Measurements from ENCODE around the gene PEX14. TPM values are rescaled to one million over a fixed set of nuclear protein-coding genes. Genes with fewer than 3 reads are reported as not detected.

Gene PEX14
- total and polyA plus RNA-seq, 10 of the 15 experiments (the other 5 are each of a cell fraction or from before 2014, with no cell fraction given) = 1.4 to 23.2 (median 12.0) TPM

DNA sequence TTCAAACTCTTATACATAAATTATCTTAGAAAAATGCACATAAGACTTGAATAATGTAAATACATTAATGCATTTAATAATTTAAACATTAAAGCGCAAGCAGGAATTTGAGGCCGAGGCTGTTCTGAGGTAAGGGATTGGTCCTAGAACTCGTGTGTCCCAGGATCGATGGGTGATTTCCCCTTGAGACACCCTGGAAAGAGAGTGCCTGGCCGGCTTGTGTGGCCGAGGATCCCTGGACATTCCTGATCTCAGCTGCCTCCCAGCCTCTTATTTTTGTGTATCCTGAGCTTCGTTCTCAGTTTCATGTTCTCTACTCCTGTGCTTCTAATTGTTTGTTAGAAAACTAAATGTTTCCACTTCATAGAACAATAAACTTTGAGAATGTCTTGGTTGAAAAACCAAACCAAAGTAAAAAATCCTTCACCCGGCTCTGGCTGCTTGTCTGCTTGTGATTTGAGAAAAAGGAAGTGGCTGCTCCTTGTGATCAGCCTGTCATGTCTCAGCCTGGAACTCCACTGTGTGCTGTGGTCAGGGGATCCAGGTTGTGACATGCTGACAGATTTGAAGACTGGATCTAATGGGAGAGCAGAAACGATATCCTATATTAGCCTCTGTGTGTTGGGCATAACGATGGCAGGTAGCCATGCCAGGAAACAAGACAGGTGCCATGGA lies 40.7 kb downstream of the PEX14 start (continued):
- TF ChIP-seq, protein P1, sequence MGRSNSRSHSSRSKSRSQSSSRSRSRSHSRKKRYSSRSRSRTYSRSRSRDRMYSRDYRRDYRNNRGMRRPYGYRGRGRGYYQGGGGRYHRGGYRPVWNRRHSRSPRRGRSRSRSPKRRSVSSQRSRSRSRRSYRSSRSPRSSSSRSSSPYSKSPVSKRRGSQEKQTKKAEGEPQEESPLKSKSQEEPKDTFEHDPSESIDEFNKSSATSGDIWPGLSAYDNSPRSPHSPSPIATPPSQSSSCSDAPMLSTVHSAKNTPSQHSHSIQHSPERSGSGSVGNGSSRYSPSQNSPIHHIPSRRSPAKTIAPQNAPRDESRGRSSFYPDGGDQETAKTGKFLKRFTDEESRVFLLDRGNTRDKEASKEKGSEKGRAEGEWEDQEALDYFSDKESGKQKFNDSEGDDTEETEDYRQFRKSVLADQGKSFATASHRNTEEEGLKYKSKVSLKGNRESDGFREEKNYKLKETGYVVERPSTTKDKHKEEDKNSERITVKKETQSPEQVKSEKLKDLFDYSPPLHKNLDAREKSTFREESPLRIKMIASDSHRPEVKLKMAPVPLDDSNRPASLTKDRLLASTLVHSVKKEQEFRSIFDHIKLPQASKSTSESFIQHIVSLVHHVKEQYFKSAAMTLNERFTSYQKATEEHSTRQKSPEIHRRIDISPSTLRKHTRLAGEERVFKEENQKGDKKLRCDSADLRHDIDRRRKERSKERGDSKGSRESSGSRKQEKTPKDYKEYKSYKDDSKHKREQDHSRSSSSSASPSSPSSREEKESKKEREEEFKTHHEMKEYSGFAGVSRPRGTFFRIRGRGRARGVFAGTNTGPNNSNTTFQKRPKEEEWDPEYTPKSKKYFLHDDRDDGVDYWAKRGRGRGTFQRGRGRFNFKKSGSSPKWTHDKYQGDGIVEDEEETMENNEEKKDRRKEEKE (IDR thresholded peaks at IDR 0.05) = no peak
- TF ChIP-seq BCL11A (IDR thresholded peaks at IDR 0.05; ENCODE audit: low read depth, low read length) (no peak), RAD21 (IDR thresholded peaks at IDR 0.05; ENCODE audit: insufficient read depth, low read depth, low read length) (no peak), MYB (IDR thresholded peaks at IDR 0.05; ENCODE audit: borderline replicate concordance, low read depth, low read length) (no peak), IKZF1 (conservative IDR thresholded peaks at IDR 0.05) (peak; percentile 29; the same call in 1 of the 2 replicates), POLR2AphosphoS2 (IDR thresholded peaks at IDR 0.05; ENCODE audit: low read depth, low read length) (no peak), EED (IDR thresholded peaks at IDR 0.05; ENCODE audit: low read depth) (no peak), ZNF274 (IDR thresholded peaks at IDR 0.05; ENCODE audit: insufficient read depth, insufficient read length) (no peak), CEBPB (IDR thresholded peaks at IDR 0.05; ENCODE audit: borderline replicate concordance in 1 of 2, low read depth in 2 of 2, low read length in 2 of 2) (no peak), EP300 (IDR thresholded peaks at IDR 0.05; ENCODE audit: borderline replicate concordance in 1 of 2, control insufficient read depth in 1 of 2, low read depth in 2 of 2, low read length in 2 of 2) (0 out of 4 replicates have a peak, but pooled peaks of 1 of the 2 experiments have one; percentile 27), ZNF207 (IDR thresholded peaks at IDR 0.05; ENCODE audit: borderline replicate concordance) (no peak), SP1 (IDR thresholded peaks at IDR 0.05; ENCODE audit: low read depth, low read length) (no peak), ZNF217 (IDR thresholded peaks at IDR 0.05) (no peak), ZNF24 (IDR thresholded peaks at IDR 0.05) (no peak), KDM1A (IDR thresholded peaks at IDR 0.05; ENCODE audit: borderline replicate concordance) (no peak), CHD1 (IDR thresholded peaks at IDR 0.05; ENCODE audit: low read depth, low read length) (no peak), RUNX3 (IDR thresholded peaks at IDR 0.05; ENCODE audit: low read length) (peak; percentile 69)
- TF ChIP-seq, protein P2, sequence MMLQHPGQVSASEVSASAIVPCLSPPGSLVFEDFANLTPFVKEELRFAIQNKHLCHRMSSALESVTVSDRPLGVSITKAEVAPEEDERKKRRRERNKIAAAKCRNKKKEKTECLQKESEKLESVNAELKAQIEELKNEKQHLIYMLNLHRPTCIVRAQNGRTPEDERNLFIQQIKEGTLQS (IDR thresholded peaks at IDR 0.05; ENCODE audit: borderline replicate concordance, extremely low read depth, low read depth, low read length) = no peak
- TF ChIP-seq, protein P3, sequence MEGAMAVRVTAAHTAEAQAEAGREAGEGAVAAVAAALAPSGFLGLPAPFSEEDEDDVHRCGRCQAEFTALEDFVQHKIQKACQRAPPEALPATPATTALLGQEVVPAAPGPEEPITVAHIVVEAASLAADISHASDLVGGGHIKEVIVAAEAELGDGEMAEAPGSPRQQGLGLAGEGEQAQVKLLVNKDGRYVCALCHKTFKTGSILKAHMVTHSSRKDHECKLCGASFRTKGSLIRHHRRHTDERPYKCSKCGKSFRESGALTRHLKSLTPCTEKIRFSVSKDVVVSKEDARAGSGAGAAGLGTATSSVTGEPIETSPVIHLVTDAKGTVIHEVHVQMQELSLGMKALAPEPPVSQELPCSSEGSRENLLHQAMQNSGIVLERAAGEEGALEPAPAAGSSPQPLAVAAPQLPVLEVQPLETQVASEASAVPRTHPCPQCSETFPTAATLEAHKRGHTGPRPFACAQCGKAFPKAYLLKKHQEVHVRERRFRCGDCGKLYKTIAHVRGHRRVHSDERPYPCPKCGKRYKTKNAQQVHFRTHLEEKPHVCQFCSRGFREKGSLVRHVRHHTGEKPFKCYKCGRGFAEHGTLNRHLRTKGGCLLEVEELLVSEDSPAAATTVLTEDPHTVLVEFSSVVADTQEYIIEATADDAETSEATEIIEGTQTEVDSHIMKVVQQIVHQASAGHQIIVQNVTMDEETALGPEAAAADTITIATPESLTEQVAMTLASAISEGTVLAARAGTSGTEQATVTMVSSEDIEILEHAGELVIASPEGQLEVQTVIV (IDR thresholded peaks at IDR 0.05; ENCODE audit: borderline replicate concordance, partially characterized antibody) = no peak
- TF ChIP-seq, protein P4, sequence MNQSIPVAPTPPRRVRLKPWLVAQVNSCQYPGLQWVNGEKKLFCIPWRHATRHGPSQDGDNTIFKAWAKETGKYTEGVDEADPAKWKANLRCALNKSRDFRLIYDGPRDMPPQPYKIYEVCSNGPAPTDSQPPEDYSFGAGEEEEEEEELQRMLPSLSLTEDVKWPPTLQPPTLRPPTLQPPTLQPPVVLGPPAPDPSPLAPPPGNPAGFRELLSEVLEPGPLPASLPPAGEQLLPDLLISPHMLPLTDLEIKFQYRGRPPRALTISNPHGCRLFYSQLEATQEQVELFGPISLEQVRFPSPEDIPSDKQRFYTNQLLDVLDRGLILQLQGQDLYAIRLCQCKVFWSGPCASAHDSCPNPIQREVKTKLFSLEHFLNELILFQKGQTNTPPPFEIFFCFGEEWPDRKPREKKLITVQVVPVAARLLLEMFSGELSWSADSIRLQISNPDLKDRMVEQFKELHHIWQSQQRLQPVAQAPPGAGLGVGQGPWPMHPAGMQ (IDR thresholded peaks at IDR 0.05; ENCODE audit: borderline replicate concordance) = no peak
- TF ChIP-seq, protein P5, sequence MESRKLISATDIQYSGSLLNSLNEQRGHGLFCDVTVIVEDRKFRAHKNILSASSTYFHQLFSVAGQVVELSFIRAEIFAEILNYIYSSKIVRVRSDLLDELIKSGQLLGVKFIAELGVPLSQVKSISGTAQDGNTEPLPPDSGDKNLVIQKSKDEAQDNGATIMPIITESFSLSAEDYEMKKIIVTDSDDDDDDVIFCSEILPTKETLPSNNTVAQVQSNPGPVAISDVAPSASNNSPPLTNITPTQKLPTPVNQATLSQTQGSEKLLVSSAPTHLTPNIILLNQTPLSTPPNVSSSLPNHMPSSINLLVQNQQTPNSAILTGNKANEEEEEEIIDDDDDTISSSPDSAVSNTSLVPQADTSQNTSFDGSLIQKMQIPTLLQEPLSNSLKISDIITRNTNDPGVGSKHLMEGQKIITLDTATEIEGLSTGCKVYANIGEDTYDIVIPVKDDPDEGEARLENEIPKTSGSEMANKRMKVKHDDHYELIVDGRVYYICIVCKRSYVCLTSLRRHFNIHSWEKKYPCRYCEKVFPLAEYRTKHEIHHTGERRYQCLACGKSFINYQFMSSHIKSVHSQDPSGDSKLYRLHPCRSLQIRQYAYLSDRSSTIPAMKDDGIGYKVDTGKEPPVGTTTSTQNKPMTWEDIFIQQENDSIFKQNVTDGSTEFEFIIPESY (IDR thresholded peaks at IDR 0.05) = no peak
